Stimulated activated naive CD4-positive, alpha-beta T cell treated with Interleukin-2 at 50 U/mL for 16 hours (primary cell): Measurements from ENCODE around the gene DOC2B.
"Not testable (repeated sequence)": the region's sequence is repeated elsewhere in the genome, so short reads cannot be mapped to it uniquely, and the experiment has no call there.

Source experiments
- DNase-seq: peaks from one replicate; lab custom pipeline; 2025; lab: John Stamatoyannopoulos, UW

Gene DOC2B

GRCh38 chr17:181245-182049 lies at the start of gene DOC2B:
DOC2B (minus strand) TSS chr17:181650; CDS start chr17:181479, 171 bp downstream.
- DNase-seq, result peak; percentile 14

- no peak for DNase-seq
These were observed 48.9 kb upstream of the DOC2B start for GRCh38 chr17:230395-230770.

GRCh38 chr17:229709-230394 lies 48.4 kb upstream of the DOC2B start:
- no peak for DNase-seq

- DNase-seq, result no peak
These were observed 47.7 kb upstream of the DOC2B start for GRCh38 chr17:228951-229708.

GRCh38 chr17:227946-228615 lies 46.6 kb upstream of the DOC2B start:
- DNase-seq, result no peak

GRCh38 chr17:227078-227945 lies 45.9 kb upstream of the DOC2B start:
- DNase-seq, result no peak

GRCh38 chr17:226108-227077 lies 44.9 kb upstream of the DOC2B start:
- no peak for DNase-seq

- DNase-seq, result no peak
These were observed 44.1 kb upstream of the DOC2B start for GRCh38 chr17:225551-225950.

- DNase-seq, result not testable (repeated sequence)
These were observed 43.1 kb upstream of the DOC2B start for GRCh38 chr17:224576-224975.

- no peak for DNase-seq
These were observed 42.4 kb upstream of the DOC2B start for GRCh38 chr17:223723-224471.

- no peak for DNase-seq
These were observed 40.7 kb upstream of the DOC2B start for GRCh38 chr17:222172-222571.

GRCh38 chr17:219696-220095 lies 38.2 kb upstream of the DOC2B start:
- no peak for DNase-seq

- DNase-seq, result no peak
These were observed 37.1 kb upstream of the DOC2B start for GRCh38 chr17:218432-219110.

GRCh38 chr17:216625-217024 lies 35.2 kb upstream of the DOC2B start:
- DNase-seq, result no peak

GRCh38 chr17:215563-216478 lies 34.4 kb upstream of the DOC2B start:
- not testable (repeated sequence) for DNase-seq

GRCh38 chr17:214881-215331 lies 33.5 kb upstream of the DOC2B start:
- no peak for DNase-seq

- DNase-seq, result no peak
These were observed 32.0 kb upstream of the DOC2B start for GRCh38 chr17:213286-214105.
